ENCODE data around the gene NIPSNAP2.

DNA sequence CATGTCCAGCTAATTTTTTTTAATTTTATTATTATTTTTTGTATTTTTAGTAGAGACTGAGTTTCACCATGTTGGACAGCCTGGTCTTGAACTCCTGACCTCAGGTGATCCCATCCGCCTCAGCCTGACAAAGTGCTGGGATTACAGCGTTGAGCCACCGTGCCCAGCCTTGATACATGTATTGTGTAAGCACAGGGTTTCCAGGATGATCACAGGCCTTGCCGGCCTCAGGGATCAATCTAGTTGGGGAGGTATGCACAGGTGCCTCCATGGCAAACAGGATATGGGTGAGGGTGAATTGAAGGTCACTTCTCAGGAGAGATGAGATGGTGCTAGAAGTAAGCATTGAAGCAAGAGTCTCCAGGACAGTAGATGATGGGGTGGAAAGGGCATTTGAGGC, 7.2 kb upstream of the NIPSNAP2 start:
- TF ChIP-seq POLR2AphosphoS5 (IDR thresholded peaks at IDR 0.05; ENCODE audit: low read length) (no peak), POLR2A (IDR thresholded peaks at IDR 0.05; ENCODE audit: low read depth, low read length) (no peak), DPF2 (IDR thresholded peaks at IDR 0.05) (no peak), SREBF2 (IDR thresholded peaks at IDR 0.05; ENCODE audit: low read length) (no peak), SP1 (IDR thresholded peaks at IDR 0.05; ENCODE audit: low read depth, low read length) (no peak)
- TF ChIP-seq, protein P1, sequence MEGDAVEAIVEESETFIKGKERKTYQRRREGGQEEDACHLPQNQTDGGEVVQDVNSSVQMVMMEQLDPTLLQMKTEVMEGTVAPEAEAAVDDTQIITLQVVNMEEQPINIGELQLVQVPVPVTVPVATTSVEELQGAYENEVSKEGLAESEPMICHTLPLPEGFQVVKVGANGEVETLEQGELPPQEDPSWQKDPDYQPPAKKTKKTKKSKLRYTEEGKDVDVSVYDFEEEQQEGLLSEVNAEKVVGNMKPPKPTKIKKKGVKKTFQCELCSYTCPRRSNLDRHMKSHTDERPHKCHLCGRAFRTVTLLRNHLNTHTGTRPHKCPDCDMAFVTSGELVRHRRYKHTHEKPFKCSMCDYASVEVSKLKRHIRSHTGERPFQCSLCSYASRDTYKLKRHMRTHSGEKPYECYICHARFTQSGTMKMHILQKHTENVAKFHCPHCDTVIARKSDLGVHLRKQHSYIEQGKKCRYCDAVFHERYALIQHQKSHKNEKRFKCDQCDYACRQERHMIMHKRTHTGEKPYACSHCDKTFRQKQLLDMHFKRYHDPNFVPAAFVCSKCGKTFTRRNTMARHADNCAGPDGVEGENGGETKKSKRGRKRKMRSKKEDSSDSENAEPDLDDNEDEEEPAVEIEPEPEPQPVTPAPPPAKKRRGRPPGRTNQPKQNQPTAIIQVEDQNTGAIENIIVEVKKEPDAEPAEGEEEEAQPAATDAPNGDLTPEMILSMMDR (IDR thresholded peaks at IDR 0.05 in 2 of 3, conservative IDR thresholded peaks at IDR 0.05 in 1 of 3; ENCODE audit: control insufficient read depth in 2 of 3, extremely low read depth in 1 of 3, insufficient read depth in 1 of 3, low read depth in 3 of 3, low read length in 3 of 3) = no peak
- TF ChIP-seq, protein P2, sequence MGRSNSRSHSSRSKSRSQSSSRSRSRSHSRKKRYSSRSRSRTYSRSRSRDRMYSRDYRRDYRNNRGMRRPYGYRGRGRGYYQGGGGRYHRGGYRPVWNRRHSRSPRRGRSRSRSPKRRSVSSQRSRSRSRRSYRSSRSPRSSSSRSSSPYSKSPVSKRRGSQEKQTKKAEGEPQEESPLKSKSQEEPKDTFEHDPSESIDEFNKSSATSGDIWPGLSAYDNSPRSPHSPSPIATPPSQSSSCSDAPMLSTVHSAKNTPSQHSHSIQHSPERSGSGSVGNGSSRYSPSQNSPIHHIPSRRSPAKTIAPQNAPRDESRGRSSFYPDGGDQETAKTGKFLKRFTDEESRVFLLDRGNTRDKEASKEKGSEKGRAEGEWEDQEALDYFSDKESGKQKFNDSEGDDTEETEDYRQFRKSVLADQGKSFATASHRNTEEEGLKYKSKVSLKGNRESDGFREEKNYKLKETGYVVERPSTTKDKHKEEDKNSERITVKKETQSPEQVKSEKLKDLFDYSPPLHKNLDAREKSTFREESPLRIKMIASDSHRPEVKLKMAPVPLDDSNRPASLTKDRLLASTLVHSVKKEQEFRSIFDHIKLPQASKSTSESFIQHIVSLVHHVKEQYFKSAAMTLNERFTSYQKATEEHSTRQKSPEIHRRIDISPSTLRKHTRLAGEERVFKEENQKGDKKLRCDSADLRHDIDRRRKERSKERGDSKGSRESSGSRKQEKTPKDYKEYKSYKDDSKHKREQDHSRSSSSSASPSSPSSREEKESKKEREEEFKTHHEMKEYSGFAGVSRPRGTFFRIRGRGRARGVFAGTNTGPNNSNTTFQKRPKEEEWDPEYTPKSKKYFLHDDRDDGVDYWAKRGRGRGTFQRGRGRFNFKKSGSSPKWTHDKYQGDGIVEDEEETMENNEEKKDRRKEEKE (IDR thresholded peaks at IDR 0.05) = no peak
